Measurements from ENCODE around the gene SEC61B.

SEC61B gene

DNA sequence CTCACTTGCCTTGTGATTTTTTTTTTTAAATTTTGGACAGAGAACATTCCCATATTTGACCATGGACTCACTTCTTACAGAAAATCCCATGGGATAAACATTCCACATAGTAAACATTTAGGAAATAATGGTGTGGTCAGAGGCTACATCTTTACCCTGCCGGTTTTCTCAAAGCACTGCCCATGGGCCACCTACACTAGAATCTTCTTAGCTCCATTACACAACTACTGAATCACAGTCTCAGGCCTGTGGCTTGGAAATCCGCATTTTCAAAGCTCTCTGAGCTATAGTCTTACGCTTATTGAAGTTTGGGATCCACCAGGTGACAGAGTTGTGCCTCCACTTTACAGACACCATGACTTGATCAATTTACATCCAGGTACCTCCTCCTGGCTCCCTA is 39.7 kb upstream of the SEC61B start:
- TF ChIP-seq ZNF138 (tag by site-specific recombination; IDR thresholded peaks at IDR 0.05; ENCODE audit: borderline replicate concordance) (no peak), ZNF146 (tag by site-specific recombination; IDR thresholded peaks at IDR 0.05) (no peak), ZNF239 (tag by site-specific recombination; IDR thresholded peaks at IDR 0.05) (no peak), MEIS1 (CRISPR knock-in tag; IDR thresholded peaks at IDR 0.05; ENCODE audit: borderline replicate concordance) (no peak), ZBTB17 (tag by site-specific recombination; IDR thresholded peaks at IDR 0.05) (no peak), ZNF791 (tag by site-specific recombination; IDR thresholded peaks at IDR 0.05) (no peak), ZNF626 (tag by site-specific recombination; IDR thresholded peaks at IDR 0.05) (no peak)
- TF ChIP-seq, protein P1, sequence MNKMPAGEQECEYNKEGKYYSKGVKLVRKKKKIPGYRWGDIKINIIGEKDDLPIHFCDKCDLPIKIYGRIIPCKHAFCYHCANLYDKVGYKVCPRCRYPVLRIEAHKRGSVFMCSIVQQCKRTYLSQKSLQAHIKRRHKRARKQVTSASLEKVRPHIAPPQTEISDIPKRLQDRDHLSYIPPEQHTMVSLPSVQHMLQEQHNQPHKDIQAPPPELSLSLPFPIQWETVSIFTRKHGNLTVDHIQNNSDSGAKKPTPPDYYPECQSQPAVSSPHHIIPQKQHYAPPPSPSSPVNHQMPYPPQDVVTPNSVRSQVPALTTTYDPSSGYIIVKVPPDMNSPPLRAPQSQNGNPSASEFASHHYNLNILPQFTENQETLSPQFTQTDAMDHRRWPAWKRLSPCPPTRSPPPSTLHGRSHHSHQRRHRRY (tag by site-specific recombination; IDR thresholded peaks at IDR 0.05), result no peak
- TF ChIP-seq, protein P2, sequence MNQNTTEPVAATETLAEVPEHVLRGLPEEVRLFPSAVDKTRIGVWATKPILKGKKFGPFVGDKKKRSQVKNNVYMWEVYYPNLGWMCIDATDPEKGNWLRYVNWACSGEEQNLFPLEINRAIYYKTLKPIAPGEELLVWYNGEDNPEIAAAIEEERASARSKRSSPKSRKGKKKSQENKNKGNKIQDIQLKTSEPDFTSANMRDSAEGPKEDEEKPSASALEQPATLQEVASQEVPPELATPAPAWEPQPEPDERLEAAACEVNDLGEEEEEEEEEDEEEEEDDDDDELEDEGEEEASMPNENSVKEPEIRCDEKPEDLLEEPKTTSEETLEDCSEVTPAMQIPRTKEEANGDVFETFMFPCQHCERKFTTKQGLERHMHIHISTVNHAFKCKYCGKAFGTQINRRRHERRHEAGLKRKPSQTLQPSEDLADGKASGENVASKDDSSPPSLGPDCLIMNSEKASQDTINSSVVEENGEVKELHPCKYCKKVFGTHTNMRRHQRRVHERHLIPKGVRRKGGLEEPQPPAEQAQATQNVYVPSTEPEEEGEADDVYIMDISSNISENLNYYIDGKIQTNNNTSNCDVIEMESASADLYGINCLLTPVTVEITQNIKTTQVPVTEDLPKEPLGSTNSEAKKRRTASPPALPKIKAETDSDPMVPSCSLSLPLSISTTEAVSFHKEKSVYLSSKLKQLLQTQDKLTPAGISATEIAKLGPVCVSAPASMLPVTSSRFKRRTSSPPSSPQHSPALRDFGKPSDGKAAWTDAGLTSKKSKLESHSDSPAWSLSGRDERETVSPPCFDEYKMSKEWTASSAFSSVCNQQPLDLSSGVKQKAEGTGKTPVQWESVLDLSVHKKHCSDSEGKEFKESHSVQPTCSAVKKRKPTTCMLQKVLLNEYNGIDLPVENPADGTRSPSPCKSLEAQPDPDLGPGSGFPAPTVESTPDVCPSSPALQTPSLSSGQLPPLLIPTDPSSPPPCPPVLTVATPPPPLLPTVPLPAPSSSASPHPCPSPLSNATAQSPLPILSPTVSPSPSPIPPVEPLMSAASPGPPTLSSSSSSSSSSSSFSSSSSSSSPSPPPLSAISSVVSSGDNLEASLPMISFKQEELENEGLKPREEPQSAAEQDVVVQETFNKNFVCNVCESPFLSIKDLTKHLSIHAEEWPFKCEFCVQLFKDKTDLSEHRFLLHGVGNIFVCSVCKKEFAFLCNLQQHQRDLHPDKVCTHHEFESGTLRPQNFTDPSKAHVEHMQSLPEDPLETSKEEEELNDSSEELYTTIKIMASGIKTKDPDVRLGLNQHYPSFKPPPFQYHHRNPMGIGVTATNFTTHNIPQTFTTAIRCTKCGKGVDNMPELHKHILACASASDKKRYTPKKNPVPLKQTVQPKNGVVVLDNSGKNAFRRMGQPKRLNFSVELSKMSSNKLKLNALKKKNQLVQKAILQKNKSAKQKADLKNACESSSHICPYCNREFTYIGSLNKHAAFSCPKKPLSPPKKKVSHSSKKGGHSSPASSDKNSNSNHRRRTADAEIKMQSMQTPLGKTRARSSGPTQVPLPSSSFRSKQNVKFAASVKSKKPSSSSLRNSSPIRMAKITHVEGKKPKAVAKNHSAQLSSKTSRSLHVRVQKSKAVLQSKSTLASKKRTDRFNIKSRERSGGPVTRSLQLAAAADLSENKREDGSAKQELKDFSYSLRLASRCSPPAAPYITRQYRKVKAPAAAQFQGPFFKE (tag by site-specific recombination; IDR thresholded peaks at IDR 0.05; ENCODE audit: borderline replicate concordance), result no peak
- TF ChIP-seq, protein P3, sequence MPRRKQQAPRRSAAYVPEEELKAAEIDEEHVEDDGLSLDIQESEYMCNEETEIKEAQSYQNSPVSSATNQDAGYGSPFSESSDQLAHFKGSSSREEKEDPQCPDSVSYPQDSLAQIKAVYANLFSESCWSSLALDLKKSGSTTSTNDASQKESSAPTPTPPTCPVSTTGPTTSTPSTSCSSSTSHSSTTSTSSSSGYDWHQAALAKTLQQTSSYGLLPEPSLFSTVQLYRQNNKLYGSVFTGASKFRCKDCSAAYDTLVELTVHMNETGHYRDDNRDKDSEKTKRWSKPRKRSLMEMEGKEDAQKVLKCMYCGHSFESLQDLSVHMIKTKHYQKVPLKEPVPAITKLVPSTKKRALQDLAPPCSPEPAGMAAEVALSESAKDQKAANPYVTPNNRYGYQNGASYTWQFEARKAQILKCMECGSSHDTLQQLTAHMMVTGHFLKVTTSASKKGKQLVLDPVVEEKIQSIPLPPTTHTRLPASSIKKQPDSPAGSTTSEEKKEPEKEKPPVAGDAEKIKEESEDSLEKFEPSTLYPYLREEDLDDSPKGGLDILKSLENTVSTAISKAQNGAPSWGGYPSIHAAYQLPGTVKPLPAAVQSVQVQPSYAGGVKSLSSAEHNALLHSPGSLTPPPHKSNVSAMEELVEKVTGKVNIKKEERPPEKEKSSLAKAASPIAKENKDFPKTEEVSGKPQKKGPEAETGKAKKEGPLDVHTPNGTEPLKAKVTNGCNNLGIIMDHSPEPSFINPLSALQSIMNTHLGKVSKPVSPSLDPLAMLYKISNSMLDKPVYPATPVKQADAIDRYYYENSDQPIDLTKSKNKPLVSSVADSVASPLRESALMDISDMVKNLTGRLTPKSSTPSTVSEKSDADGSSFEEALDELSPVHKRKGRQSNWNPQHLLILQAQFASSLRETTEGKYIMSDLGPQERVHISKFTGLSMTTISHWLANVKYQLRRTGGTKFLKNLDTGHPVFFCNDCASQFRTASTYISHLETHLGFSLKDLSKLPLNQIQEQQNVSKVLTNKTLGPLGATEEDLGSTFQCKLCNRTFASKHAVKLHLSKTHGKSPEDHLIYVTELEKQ (tag by site-specific recombination; IDR thresholded peaks at IDR 0.05; ENCODE audit: borderline replicate concordance), result no peak
- no peaks in the 10 kb centered on the region for H3K36me3 ChIP-seq (ENCODE audit: control insufficient read depth in 2 of 2, insufficient read depth in 1 of 2, low read length in 2 of 2)
- no peak overlapping the region for H3K4me3 ChIP-seq (ENCODE audit: low read depth, low read length)
- CTCF ChIA-PET, result interaction anchor here (0.6 to 1.9 kb wide), 12 partner anchors 9 to 1143 kb away, joined by 3 to 6 read pairs (median 4); no protein-coding TSS in a partner anchor
- H3K9me3 ChIP-seq (ENCODE audit: control insufficient read depth, insufficient read depth, low read depth, low read length), result no peaks in the 10 kb centered on the region
- H3K4me1 ChIP-seq (ENCODE audit: control insufficient read depth, insufficient read depth, low read length), result no peaks in the 10 kb centered on the region
- H3K27ac ChIP-seq (ENCODE audit: extremely low read depth, low read depth, low read length), result no peak overlapping the region
- POLR2A ChIA-PET, result no interaction called here

DNA sequence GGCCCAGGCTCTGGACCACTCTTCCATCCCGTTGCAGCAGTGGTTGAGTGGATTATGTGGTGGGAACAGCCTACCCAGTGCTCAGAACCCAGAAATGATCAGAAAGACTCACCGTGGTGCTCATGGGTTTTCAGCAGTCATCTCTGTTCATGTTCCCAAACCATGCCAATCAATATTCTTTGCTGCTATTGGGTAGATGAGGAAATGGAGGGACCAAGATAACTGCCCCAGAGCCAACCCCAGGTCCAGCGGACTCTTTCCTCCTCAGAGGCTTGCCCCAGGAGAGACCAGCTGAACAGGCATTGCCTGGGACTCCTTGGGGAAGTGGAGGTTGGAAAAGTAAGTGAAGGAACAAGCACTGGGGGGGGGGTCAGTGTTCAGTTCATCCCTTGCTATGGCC is 38.5 kb upstream of the SEC61B start:
- H3K4me3 ChIP-seq (ENCODE audit: low read depth, low read length), result no peak overlapping the region
- H3K36me3 ChIP-seq (ENCODE audit: control insufficient read depth in 2 of 2, insufficient read depth in 1 of 2, low read length in 2 of 2), result no peaks in the 10 kb centered on the region
- no peak overlapping the region for H3K27ac ChIP-seq (ENCODE audit: extremely low read depth, low read depth, low read length)
- no peaks in the 10 kb centered on the region for H3K9me3 ChIP-seq (ENCODE audit: control insufficient read depth, insufficient read depth, low read depth, low read length)
- ChIA-PET POLR2A (interaction anchor here (1.0 kb wide), 1 partner anchor 38 kb away, joined by 3 read pairs; the partner anchor contains the start of genes ALG2 and SEC61B), CTCF (interaction anchor here (0.6 to 4.9 kb wide), 10 partner anchors 8 to 1140 kb away, joined by 3 to 45 read pairs (median 5); no protein-coding TSS in a partner anchor)
- H3K4me1 ChIP-seq (ENCODE audit: control insufficient read depth, insufficient read depth, low read length), result no peaks in the 10 kb centered on the region
- TF ChIP-seq SALL2 (tag by site-specific recombination; IDR thresholded peaks at IDR 0.05; ENCODE audit: borderline replicate concordance) (no peak), GLIS1 (tag by site-specific recombination; IDR thresholded peaks at IDR 0.05) (no peak), KLF1 (tag by site-specific recombination; IDR thresholded peaks at IDR 0.05) (no peak), ZNF670 (tag by site-specific recombination; IDR thresholded peaks at IDR 0.05; ENCODE audit: low read depth) (no peak), HOXD13 (CRISPR knock-in tag; IDR thresholded peaks at IDR 0.05; ENCODE audit: borderline replicate concordance) (no peak), GFI1B (tag by site-specific recombination; IDR thresholded peaks at IDR 0.05) (no peak), KLF17 (tag by site-specific recombination; IDR thresholded peaks at IDR 0.05) (no peak)
